Stimulated activated CD8-positive, alpha-beta memory T cell treated with anti-CD3 and anti-CD28 coated beads, Interleukin-7, amount 100 ng/mL, for 48 hours (primary cell): ENCODE results near the gene GRAMD1A.
"Not testable (repeated sequence)": the region's sequence is repeated elsewhere in the genome, so short reads cannot be mapped to it uniquely, and the experiment has no call there.

Source experiments
- DNase-seq, 2 donors: peaks; one replicate each; pipeline ENCODE4 v3.0.0-alpha.2; 2020; ENCODE audit warnings: low read depth in 1 of 2; ENCODE audit errors: extremely low read depth in 1 of 2

GRAMD1A gene

GRCh38 chr19:35051268-35051667, 51.1 kb downstream of the GRAMD1A start:
- not testable (repeated sequence) for DNase-seq

DNA sequence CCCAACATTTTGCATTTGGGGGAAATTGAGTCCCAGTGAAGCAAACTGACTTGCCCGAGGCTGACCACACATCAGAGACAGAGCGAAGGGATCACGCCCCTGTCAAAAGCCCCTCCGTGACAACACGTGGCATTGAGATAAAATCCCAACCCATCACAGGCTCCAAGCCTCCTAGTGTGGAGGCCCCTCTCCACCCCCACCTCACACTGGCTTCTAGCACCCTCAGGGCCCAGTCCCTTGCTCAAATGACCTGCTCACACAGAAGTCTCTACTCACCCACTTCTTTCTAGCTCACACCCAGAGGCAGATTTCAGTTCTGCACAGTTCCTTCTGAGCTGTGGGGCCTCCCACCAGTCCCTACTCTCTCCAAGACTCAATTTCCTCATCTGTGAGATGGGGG, 51.7 kb downstream of the GRAMD1A start:
- DNase-seq = no peak

DNA sequence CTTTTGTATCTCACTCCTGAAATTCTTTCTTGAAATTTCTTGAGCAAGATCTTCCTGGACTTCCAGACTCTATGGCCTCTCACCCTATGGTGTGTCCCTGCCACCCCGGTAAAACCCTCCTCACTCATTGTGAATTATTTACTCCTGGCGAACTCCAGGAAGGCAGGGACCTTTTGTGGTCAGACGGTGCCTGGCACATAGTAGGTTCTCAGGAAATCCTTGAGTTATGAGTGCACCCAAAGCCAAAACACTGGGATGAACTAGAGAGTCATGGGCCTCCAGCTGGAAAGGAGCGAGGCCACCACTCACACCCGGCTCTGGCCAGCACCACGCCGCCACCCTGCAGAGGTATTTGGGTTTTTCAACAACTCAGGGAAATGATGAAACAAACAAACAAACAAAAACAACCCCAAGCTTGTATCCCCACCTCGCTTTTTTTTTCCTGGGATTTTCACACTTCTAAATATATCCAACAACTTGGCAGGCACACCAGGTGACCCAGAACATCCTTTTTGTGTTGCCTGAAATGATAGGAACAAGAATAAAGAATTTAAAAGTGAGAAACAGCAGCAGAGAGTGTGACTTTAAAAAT, 52.6 kb downstream of the GRAMD1A start:
- no peak for DNase-seq

GRCh38 chr19:35053667-35054293, 53.7 kb downstream of the GRAMD1A start:
- DNase-seq = no peak

- DNase-seq = no peak
These were observed 54.5 kb downstream of the GRAMD1A start for GRCh38 chr19:35054626-35055025.

GRCh38 chr19:35055715-35056179, 55.6 kb downstream of the GRAMD1A start:
- no peak for DNase-seq

- DNase-seq = no peak
These were observed 56.5 kb downstream of the GRAMD1A start for GRCh38 chr19:35056513-35057063.

- DNase-seq = no peak
These were observed 58.2 kb downstream of the GRAMD1A start for GRCh38 chr19:35058370-35058769.

DNA sequence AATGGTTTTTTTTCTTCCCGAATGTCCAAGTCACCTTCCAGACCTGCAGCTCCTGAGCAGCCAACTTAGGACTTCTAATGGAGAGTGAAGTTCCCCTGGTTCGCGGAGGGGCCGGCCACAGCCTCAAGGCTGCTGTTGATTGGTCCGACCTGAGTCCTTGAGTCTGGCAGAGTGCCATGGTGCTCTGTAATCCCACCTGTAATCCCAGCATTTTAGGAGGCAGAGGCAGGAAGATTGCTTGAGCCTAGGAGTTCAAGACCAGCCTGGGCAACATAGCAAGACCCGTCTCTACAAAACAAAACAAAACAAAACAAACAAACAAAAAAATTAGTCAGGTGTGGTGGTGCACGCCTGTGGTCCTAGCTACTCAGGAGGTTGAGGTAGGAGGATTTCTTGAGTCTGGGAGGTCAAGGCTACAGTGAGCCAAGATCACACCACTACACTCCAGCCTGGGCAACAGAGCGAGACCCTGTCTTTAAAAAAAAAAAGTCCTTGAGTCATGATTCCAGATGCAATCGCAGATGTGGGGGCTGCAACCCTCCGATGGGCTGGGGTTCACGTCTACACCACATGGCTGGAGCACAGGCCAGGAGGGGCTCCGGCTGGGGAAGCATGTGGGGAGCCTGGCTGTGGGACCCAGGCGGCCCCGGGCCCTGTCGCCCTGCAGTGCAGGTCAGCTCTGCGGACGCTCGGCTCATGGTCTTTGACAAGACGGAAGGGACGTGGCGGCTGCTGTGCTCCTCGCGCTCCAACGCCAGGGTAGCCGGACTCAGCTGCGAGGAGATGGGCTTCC, 59.1 kb downstream of the GRAMD1A start:
- DNase-seq = no peak

DNA sequence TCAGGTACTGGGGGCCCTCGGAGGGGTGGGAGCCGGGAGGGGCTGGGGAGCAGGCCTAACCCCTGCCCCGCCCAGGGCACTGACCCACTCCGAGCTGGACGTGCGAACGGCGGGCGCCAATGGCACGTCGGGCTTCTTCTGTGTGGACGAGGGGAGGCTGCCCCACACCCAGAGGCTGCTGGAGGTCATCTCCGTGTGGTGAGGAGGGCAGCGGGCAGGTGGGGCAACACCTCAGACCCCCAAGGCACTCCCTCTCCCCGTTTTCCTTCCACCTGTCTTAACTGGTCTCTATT, 59.6 kb downstream of the GRAMD1A start:
- no peak for DNase-seq

GRCh38 chr19:35060160-35060855, 60.2 kb downstream of the GRAMD1A start:
- no peak for DNase-seq

DNA sequence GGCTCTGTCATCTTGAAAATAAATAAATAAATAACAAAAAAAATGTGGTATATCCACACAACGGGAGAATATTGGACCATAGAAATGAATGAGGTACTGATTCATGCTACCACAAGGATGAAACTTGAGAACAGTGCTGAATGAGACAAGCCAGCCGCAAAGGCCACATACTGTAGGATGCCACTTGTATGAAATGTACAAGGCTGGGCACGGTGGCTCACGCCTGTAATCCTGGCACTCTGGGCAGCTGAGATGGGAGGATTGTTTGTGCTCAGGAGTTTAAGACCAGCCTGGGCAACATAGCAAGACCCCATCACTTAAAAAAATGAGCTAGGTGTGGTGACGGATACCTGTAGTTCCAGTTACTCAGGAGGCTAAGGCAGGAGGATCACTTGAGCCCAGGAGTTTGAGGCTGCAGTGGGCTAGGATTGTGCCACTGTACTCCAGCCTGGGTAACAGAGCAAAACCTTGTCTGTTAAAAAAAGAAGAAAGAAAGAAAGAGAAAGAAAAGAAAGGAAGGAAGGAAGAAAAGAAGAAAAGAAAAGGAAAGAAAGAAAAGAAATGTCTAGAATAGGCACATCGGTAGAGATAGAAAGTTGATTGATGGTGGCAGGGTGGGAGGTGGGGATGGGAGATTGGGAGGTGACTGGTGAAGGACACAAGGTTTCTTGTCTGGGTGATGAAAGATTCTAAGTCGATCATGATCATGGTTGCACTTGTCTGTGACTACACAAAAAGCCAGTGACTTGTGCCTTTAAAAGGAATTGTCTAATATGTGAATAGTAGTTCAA, 61.7 kb downstream of the GRAMD1A start:
- no peak for DNase-seq

- DNase-seq = no peak
These were observed 62.8 kb downstream of the GRAMD1A start for GRCh38 chr19:35062942-35063341.

DNA sequence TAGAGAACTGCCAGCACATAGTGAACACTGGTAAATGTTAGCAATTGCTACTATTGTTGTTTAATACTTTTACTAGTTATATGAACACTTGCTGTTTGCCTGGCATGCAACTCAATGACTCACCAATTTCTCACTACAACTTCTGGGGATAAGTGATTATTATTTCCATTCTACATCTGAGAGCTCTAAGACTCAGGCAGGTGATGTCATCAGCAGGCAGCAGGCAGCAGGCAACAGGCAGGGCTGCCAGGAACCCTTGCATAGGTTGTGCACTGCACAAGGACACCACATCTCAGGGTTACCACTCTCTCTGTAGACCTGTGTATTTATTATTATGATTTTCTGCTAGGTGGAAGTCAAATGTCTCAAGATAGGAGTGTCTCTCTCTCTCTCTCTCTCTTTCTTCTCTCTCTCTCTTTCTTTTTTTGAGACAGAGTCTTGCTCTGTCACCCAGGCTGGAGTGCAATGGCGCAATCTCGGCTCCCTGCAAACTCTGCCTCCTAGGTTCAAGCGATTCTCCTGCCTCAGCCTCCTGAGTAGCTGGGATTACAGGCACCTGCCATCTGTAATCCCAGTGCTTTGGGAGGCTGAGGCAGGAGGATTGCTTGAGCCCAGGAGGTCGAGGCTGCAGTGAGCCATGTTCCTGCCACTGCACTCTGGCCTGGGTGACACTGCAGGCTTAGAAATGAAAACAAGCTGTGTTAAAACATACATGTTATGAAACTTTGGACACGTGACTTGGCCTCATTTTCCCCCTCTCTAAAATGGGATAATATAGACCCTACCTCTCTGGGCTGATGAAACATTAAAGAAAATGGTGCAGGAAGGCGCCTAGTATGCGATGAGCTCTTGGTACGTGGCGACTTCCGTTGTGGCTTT, 64.1 kb downstream of the GRAMD1A start:
- DNase-seq = peak in 1 of 2 donors; percentile 18

DNA sequence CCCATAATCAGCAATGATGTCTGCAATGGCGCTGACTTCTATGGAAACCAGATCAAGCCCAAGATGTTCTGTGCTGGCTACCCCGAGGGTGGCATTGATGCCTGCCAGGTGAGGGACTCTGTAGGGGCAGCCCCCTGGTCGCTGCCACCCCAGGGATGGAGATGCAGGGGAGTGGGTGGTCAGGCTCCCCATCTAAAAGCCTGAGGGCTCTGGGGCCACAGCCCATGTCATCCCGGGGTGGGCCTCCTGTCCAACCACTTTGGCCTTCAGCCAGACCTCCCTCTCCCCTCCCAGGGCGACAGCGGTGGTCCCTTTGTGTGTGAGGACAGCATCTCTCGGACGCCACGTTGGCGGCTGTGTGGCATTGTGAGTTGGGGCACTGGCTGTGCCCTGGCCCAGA, 65.5 kb downstream of the GRAMD1A start:
- DNase-seq = no peak

- no peak for DNase-seq
These were observed 66.0 kb downstream of the GRAMD1A start for GRCh38 chr19:35066121-35066520.

- DNase-seq = peak; percentile 69 to 85
These were observed 66.8 kb downstream of the GRAMD1A start for GRCh38 chr19:35066691-35067563.

DNA sequence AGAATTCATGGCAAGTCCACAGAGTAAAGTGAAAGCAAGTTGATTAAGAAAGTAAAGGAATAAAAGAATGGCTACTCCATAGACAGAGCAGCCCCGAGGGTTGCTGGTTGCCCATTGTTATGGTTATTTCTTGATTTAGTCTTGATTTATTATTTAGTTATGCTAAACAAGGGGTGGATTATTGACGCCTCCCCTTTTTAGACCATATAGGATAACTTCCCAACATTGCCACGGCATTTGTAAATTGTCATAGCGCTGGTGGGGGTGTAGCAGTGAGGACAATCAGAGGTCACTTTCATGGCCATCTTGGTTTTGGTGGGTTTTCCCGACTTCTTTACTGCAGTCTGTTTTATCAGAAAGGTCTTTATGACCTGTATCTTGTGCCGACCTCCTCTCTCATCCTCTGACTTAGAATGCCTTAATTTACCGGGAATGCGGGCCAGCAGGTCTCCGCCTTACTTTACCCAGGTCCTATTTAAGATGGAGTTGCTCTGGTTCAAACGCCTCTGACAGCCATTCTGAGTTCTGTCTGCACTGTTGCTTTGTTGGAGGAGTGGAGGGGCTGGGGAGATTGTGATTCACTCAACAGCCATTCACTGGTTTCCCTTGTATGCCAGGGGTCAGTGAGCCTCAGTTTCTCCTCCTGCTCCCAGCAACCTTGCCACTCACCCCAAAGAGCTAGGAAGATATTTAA, 69.0 kb downstream of the GRAMD1A start:
- DNase-seq = no peak
